SJCRH30 (cell line): Measurements from ENCODE around the gene TRPC4AP. TPM values are rescaled to one million over a fixed set of nuclear protein-coding genes. Genes with fewer than 3 reads are reported as not detected.

Experiments
- DNase-seq, 2 experiments: peaks; one replicate each; pipeline ENCODE4 v3.0.0-alpha.2; 2015 to 2020
- H3K27ac ChIP-seq: fragments of 250-450 bp; sonication (Bioruptor Pico); 2 replicates; pipeline ENCODE4 v1.5.1; 2020; ENCODE audit warnings: mild to moderate bottlenecking, moderate library complexity
- H3K27me3 ChIP-seq: fragments of 250-450 bp; sonication (Bioruptor Pico); 2 replicates; pipeline ENCODE4 v1.5.1; 2020; ENCODE audit warnings: mild to moderate bottlenecking, moderate library complexity
- H3K36me3 ChIP-seq: fragments of 250-450 bp; sonication (Bioruptor Pico); 2 replicates; pipeline ENCODE4 v1.5.1; 2020; ENCODE audit warnings: mild to moderate bottlenecking, moderate library complexity
- H3K4me1 ChIP-seq: fragments of 250-450 bp; sonication (Bioruptor Pico); 2 replicates; pipeline ENCODE4 v1.5.1; 2020; ENCODE audit warnings: mild to moderate bottlenecking, moderate library complexity
- H3K4me3 ChIP-seq: fragments of 250-450 bp; sonication (Bioruptor Pico); 2 replicates; pipeline ENCODE4 v1.5.1; 2020; ENCODE audit warnings: mild to moderate bottlenecking, moderate library complexity
- H3K9me3 ChIP-seq: fragments of 250-450 bp; sonication (Bioruptor Pico); replicated peaks from 2 replicates; pipeline ENCODE4 v1.5.1; 2020; ENCODE audit warnings: mild to moderate bottlenecking, moderate library complexity
- total RNA-seq: library from RNA; depleted of rRNA; stranded (reverse); fragments of >200 nt; shearing (Covaris generic); gene quantifications from 2 replicates; pipeline ENCODE4 v1.2.3, GENCODE V29; 2014; rRNA removed

Gene TRPC4AP, protein sequence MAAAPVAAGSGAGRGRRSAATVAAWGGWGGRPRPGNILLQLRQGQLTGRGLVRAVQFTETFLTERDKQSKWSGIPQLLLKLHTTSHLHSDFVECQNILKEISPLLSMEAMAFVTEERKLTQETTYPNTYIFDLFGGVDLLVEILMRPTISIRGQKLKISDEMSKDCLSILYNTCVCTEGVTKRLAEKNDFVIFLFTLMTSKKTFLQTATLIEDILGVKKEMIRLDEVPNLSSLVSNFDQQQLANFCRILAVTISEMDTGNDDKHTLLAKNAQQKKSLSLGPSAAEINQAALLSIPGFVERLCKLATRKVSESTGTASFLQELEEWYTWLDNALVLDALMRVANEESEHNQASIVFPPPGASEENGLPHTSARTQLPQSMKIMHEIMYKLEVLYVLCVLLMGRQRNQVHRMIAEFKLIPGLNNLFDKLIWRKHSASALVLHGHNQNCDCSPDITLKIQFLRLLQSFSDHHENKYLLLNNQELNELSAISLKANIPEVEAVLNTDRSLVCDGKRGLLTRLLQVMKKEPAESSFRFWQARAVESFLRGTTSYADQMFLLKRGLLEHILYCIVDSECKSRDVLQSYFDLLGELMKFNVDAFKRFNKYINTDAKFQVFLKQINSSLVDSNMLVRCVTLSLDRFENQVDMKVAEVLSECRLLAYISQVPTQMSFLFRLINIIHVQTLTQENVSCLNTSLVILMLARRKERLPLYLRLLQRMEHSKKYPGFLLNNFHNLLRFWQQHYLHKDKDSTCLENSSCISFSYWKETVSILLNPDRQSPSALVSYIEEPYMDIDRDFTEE
- total RNA-seq = 67.0 and 68.9 TPM in 2 replicates

- Histone ChIP-seq H3K4me1 (peaks cover 14% of the 10 kb centered on the region; the same call in 1 of the 2 replicates), H3K4me3 (peak within 1 kb of the TSS; percentile 77), H3K27ac (peak within 1 kb of the TSS; percentile 68), H3K9me3 (0 out of 2 replicates have a peak, but pooled peaks cover 2% of the 10 kb centered on the region), H3K36me3 (peaks cover under 1% of the 10 kb centered on the region; the same call in 1 of the 2 replicates), H3K27me3 (no peaks in the 10 kb centered on the region)
- DNase-seq = peak; percentile 94 to 98
These were observed at the start of gene TRPC4AP for GRCh38 chr20:35092524-35093266. TRPC4AP (minus strand) TSS chr20:35092807; CDS start chr20:35092781, 26 bp downstream.

DNA sequence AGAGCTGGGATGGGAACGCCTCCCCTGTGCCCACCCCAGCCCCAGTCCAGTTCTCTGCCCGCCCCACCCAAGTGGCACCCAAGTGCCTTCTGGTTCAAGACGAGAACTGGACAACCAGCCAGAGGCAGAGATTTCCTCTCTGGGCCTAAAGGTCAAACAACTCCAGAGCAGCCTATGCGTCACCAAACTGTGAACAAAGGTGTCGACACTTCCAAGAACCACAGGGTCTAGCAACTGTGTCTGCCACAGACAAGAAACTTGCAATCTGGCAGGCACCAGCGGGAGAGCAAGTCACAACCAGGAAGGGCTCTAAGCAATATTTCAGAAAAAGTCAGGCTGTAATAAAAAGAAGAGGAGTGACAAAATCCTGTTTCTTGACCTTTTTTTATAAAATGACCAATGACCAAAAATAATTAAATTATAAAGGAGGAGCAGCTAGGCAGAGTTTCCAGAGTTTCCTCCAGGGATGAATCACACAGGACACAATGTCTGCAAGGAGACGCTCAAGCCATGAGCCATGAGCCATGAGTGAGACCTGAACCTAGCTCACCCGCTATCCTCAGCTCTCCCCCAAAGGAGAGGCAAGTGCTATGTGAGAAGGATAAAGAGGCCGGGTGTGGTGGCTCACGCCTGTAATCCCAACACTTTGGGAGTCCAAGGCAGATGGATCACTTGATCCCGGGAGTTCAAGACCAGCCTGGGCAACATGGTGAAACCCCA is 43.4 kb upstream of the TRPC4AP start:
- peaks cover 2% of the 10 kb centered on the region; the same call in 1 of the 2 replicates for H3K36me3 ChIP-seq
- no peaks in the 10 kb centered on the region for H3K9me3 ChIP-seq
- no peak for DNase-seq
- no peak overlapping the region for H3K4me3 ChIP-seq
- no peaks in the 10 kb centered on the region for H3K27me3 ChIP-seq
- H3K27ac ChIP-seq = no peak overlapping the region
- H3K4me1 ChIP-seq = no peaks in the 10 kb centered on the region

- no peaks in the 10 kb centered on the region for H3K9me3 ChIP-seq
- H3K4me3 ChIP-seq = no peak overlapping the region
- H3K36me3 ChIP-seq = peaks cover 2% of the 10 kb centered on the region; the same call in 1 of the 2 replicates
- DNase-seq = no peak
- H3K27ac ChIP-seq = no peak overlapping the region
- H3K4me1 ChIP-seq = no peaks in the 10 kb centered on the region
- H3K27me3 ChIP-seq = no peaks in the 10 kb centered on the region
These were observed 42.3 kb upstream of the TRPC4AP start for GRCh38 chr20:35134880-35135279.

- no peaks in the 10 kb centered on the region for H3K9me3 ChIP-seq
- no peaks in the 10 kb centered on the region for H3K27me3 ChIP-seq
- DNase-seq = no peak
- H3K4me1 ChIP-seq = no peaks in the 10 kb centered on the region
- no peak overlapping the region for H3K27ac ChIP-seq
- H3K4me3 ChIP-seq = no peak overlapping the region
- H3K36me3 ChIP-seq = peaks cover 2% of the 10 kb centered on the region; the same call in 1 of the 2 replicates
These were observed 41.9 kb upstream of the TRPC4AP start for GRCh38 chr20:35134472-35134871.

DNA sequence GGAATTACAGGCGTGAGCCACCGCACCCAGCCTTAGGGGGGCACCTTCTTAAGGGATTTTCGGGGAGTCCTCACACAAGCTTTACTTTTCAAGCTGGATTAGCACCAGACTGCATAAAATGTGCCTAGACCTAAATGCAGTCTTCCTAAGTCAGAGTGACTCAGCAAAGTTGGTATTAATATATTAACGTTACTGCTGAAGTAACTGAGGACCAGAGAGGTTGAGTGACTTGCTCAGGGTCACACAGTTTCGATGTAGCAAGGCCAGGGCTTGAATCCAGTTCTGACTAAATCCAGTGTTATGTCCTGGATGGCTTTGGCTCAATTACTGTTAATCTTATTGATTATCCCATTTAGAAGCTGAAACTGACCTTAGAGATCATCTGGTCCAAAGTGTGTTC is 41.1 kb upstream of the TRPC4AP start:
- H3K4me1 ChIP-seq = no peaks in the 10 kb centered on the region
- no peak overlapping the region for H3K4me3 ChIP-seq
- no peaks in the 10 kb centered on the region for H3K27me3 ChIP-seq
- H3K36me3 ChIP-seq = peaks cover 2% of the 10 kb centered on the region; the same call in 1 of the 2 replicates
- no peak overlapping the region for H3K27ac ChIP-seq
- no peak for DNase-seq
- H3K9me3 ChIP-seq = no peaks in the 10 kb centered on the region

GRCh38 chr20:35133031-35133430 is 40.4 kb upstream of the TRPC4AP start:
- no peak overlapping the region for H3K27ac ChIP-seq
- H3K9me3 ChIP-seq = no peaks in the 10 kb centered on the region
- H3K4me3 ChIP-seq = no peak overlapping the region
- DNase-seq = no peak
- H3K36me3 ChIP-seq = peaks cover 2% of the 10 kb centered on the region; the same call in 1 of the 2 replicates
- H3K4me1 ChIP-seq = no peaks in the 10 kb centered on the region
- no peaks in the 10 kb centered on the region for H3K27me3 ChIP-seq

DNA sequence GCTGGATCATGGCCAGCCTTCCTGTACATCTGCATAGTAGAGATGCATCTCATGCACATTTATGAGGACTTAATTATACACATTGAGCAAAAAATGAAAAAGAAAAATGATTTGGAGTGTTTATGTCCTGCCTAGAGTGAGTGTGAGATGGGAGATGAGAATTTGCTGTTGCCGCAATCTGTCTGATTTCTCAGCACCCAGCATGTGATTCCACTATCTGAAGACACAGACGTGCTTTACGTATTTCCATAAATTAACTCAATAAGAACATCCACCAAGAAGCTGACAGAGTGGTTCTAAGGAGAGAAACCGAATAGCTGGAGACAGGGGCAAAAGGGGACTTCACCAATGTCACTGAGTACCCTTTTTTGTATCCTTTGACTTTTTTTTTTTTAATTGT is 39.3 kb upstream of the TRPC4AP start:
- no peak overlapping the region for H3K27ac ChIP-seq
- peaks cover 2% of the 10 kb centered on the region; the same call in 1 of the 2 replicates for H3K36me3 ChIP-seq

GRCh38 chr20:35129647-35130069 is 37.1 kb upstream of the TRPC4AP start:
- H3K27me3 ChIP-seq = no peaks in the 10 kb centered on the region
- DNase-seq = no peak
- H3K27ac ChIP-seq = no peak overlapping the region
- H3K36me3 ChIP-seq = peaks cover 2% of the 10 kb centered on the region; the same call in 1 of the 2 replicates
- no peak overlapping the region for H3K4me3 ChIP-seq
- H3K4me1 ChIP-seq = no peaks in the 10 kb centered on the region
- no peaks in the 10 kb centered on the region for H3K9me3 ChIP-seq

More for the DNA sequence above, 39.3 kb upstream of the TRPC4AP start:
- no peak for DNase-seq
- H3K27me3 ChIP-seq = no peaks in the 10 kb centered on the region
- no peaks in the 10 kb centered on the region for H3K4me1 ChIP-seq
- no peaks in the 10 kb centered on the region for H3K9me3 ChIP-seq
- no peak overlapping the region for H3K4me3 ChIP-seq

- no peak overlapping the region for H3K4me3 ChIP-seq
- H3K27me3 ChIP-seq = no peaks in the 10 kb centered on the region
- H3K9me3 ChIP-seq = no peaks in the 10 kb centered on the region
- no peak for DNase-seq
- H3K4me1 ChIP-seq = no peaks in the 10 kb centered on the region
- 0 out of 2 replicates have a peak, but pooled peaks cover 2% of the 10 kb centered on the region for H3K36me3 ChIP-seq
- no peak overlapping the region for H3K27ac ChIP-seq
These were observed 33.1 kb upstream of the TRPC4AP start for GRCh38 chr20:35125753-35126152.

GRCh38 chr20:35122756-35123405 is 30.3 kb upstream of the TRPC4AP start:
- Histone ChIP-seq H3K9me3 (no peaks in the 10 kb centered on the region), H3K27me3 (no peaks in the 10 kb centered on the region), H3K4me1 (no peaks in the 10 kb centered on the region), H3K36me3 (0 out of 2 replicates have a peak, but pooled peaks cover 2% of the 10 kb centered on the region), H3K4me3 (no peak overlapping the region), H3K27ac (no peak overlapping the region)
- DNase-seq = no peak

DNA sequence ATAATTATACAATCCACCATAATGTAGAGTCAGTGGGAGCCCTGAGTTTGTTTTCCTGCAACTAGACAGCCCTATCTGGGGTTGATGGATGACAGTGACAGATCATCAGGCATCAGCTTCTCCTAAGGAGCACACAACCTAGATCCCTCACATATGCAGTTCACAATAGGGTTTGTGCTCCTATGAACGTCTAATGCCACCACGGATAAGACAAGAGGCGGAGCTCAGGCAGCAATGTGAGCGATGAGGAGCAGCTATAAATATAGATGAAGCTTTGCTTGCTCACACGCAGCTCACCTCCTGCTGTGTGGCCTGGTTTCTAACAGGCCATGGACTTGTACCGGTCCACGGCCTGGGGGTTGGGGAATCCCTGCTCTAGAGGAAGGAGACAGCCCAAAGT is 28.6 kb upstream of the TRPC4AP start:
- no peak for DNase-seq
- no peaks in the 10 kb centered on the region for H3K9me3 ChIP-seq
- H3K36me3 ChIP-seq = 0 out of 2 replicates have a peak, but pooled peaks cover 2% of the 10 kb centered on the region
- H3K27ac ChIP-seq = no peak overlapping the region
- no peak overlapping the region for H3K4me3 ChIP-seq
- no peaks in the 10 kb centered on the region for H3K27me3 ChIP-seq
- no peaks in the 10 kb centered on the region for H3K4me1 ChIP-seq

- Histone ChIP-seq H3K4me3 (no peak overlapping the region), H3K27me3 (no peaks in the 10 kb centered on the region), H3K27ac (no peak overlapping the region), H3K4me1 (no peaks in the 10 kb centered on the region), H3K36me3 (0 out of 2 replicates have a peak, but pooled peaks cover 2% of the 10 kb centered on the region), H3K9me3 (no peaks in the 10 kb centered on the region)
- no peak for DNase-seq
These were observed 27.6 kb upstream of the TRPC4AP start for GRCh38 chr20:35120012-35120701.

- no peaks in the 10 kb centered on the region for H3K4me1 ChIP-seq
- H3K4me3 ChIP-seq = no peak overlapping the region
- no peak overlapping the region for H3K27ac ChIP-seq
- H3K9me3 ChIP-seq = no peaks in the 10 kb centered on the region
- no peaks in the 10 kb centered on the region for H3K27me3 ChIP-seq
- no peaks in the 10 kb centered on the region for H3K36me3 ChIP-seq
- DNase-seq = no peak
These were observed 25.0 kb upstream of the TRPC4AP start for GRCh38 chr20:35117629-35118028.
